ENCODE data around the gene OR6S1.
"Not testable (repeated sequence)": the region's sequence is repeated elsewhere in the genome, so short reads cannot be mapped to it uniquely, and the experiment has no call there.

The OR6S1 gene

DNA sequence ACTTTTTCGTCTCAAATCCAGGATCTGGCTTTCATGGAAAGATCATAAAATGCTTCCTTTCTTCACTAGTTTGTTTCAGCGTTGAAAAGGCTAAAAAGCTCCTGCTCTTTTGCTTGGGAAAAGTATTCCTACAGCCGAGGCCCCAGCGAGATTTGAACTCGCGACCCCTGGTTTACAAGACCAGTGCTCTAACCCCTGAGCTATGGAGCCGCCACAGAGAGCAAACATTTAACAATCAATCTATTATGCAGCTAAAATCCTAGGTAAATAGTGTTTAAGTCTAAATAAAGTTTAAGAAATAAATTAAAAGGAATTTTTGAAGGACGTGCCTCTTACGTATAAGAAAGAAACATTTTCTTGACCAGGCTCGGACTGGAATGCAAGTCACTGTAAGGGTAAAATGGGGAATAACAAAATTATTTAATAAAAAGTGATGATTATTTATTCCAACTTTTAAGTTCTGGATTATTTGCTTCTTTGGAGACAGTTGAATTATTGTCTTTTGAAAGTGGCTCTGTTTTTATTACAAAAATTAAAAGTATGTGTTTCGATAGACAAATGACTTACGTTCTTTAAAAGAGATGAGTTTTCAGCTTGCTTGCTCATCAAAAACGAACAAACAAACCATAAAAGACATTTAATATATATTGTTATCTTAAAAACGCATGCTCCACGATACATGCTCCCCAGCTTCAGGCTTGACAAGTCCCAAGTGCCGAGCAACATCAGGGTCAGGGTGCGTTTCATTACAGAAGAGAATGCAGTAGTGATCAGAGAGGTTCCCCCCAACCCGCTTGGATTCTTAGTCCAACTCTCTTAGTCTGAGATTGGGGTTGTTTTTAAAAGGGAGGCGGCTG lies 10.2 kb downstream of the OR6S1 start:
- DNase-seq (ENCODE audit: low read depth in 2 of 2) = peak in 1 of 2 experiments; percentile 58

- peak in 1 of 2 experiments; percentile 47 for DNase-seq (ENCODE audit: low read depth in 2 of 2)
Measured at GRCh38 chr14:20630340-20631022, 11.0 kb downstream of the OR6S1 start.

DNA sequence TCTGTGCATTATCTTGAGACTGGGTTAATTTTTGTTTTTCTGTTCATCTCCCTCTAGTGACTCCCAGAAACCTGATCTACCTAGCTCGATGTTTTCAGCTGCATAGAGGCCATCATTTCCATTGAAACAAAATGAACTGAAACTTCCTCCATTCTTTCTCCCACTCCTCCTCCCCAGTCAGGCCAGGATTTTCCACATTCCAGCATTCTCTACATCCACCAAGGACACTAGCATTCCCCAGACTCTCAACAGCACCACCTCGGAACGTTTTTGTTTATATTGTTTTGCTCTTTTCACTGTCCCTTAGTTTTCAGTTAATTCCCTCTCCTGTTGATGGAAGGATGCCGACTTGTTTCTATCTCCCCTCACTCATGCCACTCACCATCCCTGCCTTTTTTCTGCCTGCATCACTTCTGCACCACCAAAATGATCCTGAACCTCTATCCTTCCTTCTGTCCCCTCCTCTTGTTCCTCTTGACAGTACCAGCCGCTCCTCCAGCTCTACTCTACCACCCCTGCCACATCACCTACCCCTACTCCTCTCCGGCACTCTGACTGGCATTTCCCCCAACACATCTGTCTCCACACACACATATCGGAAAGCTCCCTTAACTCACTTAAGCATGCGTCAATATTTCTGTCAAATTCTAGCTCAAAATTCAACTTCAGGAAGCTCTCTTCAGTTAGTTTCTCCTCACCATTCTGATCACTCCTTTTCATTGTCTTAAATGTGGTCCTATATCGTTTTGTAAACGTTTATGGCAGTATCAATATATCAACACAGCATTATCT lies 13.2 kb downstream of the OR6S1 start:
- DNase-seq (ENCODE audit: low read depth in 2 of 2) = no peak

DNA sequence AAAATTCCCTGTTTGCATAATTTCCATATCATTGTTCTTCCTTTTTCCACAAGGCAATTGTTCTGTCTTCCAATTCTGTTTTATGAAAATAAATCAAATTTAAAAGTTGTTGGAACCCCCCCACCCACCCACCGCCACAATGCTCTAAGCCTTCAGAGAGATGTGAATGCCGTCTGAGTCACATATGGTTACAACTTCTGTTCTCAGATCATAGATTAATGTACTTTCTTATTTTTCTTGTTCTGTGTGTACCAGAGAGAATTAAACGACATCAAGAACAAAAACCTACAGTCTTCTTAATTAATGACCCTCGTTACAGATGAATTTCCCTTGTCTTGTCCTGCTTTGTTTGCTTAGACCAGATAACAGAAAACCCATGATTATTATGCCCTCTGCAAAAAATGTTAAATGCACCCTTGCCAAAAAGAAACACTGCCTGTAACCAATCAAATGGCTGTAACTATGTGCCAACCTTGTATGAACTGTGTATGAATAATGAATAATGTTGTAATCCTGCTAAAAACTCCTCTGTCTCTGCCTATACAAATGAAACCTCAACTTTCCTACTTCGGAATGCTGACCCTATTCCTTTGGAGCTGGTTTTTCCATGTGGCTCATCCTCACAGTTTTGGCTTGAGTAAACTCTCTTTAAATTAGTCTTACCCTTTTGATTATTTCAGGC lies 14.0 kb downstream of the OR6S1 start:
- DNase-seq (ENCODE audit: low read depth in 2 of 2) = no peak

DNA sequence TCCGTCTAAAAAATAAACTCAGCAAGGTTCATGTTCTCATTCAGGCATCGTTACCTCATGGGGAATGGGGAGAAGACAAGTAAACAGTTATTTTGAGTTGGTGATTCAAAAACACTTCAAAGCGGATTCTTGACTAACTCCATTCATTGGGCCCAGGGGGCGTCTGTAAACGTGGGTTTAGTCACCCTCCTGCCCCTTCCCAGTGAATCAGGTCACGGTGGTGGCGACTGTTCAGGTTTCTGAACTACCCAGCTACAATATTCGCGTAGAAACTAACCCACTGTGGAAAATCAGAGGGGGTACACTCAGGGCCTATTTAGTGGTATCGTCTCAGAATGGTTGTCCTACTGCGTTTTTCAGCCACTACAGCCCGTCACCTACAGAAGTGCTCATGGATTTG lies 15.2 kb downstream of the OR6S1 start:
- no peak for DNase-seq (ENCODE audit: low read depth in 2 of 2)

DNA sequence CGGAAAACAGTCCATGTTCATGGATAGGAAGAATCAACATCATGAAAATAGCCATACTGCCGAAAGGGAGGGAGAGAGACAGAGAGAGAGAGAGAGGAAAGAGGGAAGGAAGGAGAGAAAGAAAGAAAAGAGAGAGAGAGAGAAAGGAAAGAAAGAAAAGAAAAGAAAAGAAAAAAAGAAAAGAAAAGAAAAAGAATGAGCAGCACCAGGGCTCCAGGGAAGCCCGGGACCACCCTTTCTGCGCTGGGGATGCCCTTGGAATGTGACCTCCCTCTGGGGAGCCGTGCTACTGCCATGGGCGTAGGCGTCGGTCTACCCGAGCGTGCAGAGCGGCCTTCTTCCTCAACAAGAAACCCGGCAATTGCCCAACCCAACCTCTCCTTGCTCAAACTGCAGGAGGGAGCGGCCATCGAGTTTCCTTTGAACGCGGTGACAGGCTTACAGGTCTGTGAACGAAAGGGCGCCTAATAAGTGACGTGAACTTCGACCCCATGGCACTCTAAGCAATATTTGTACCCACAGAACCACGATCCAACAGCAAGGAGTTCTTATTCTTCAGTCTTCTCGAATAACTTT lies 16.9 kb downstream of the OR6S1 start:
- DNase-seq (ENCODE audit: low read depth in 2 of 2) = no peak

DNA sequence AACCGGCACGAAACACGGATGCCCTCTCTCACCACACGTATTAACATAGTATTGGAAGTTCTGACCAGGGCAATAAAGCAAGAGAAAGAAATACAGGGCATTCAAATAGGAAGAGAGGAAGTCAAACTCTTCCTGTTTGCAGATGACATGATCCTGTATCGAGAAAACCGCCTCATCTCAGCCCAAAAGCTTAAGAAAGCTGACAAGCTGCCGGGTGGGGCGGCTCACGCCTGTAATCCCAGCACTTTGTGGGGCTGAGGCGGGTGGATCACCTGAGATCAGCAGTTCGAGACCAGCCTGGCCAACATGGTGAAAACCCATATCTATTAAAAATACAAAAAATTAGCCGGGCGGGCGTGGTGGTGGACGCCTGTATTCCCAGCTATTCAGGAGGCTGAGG lies 17.7 kb downstream of the OR6S1 start:
- no peak for DNase-seq (ENCODE audit: low read depth in 2 of 2)

- no peak for DNase-seq (ENCODE audit: low read depth in 2 of 2)
Measured at GRCh38 chr14:20622816-20623291, 18.6 kb downstream of the OR6S1 start.

GRCh38 chr14:20620798-20621478 lies 20.6 kb downstream of the OR6S1 start:
- no peak for DNase-seq (ENCODE audit: low read depth in 2 of 2)

DNA sequence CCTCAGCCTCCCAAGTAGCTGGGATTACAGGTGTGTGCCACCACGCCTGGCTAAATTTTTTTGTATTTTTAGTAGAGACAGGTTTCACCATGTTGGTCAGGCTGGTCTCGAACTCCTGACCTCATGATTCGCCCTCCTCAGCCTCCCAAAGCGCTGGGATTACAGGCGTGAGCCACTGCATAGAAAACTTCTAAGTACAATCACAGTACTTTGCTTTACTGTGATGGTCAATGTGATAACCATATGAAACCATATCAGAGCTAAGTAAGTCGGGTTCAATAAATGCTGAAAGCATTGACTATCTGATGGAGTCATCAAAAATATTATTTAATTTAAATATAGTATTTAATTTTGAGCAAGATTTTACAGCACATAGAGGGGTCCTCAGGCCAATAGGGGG lies 21.8 kb downstream of the OR6S1 start:
- DNase-seq (ENCODE audit: low read depth in 2 of 2) = not testable (repeated sequence)

DNA sequence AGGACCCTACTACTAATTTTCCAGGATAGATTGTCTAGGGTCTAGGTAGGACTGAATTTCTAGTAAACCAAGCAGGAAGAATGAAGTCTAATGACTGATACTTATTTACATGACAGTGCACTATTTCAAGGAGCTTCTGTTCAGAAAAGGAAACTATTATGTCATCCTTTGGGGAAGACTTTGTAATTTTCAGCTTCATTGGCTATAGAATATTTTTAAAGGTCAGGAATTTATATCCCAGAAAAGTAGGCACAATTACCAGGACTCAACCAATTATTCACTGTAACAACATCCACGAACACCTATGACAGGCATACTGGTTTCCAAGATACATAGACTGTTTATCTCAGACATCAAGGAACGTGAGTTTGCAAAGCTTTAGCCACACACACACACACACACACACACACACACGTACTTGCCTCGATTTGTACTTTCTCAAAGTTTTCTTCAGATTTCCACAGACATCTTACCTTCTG lies 23.2 kb downstream of the OR6S1 start:
- DNase-seq (ENCODE audit: low read depth in 2 of 2) = no peak

- DNase-seq (ENCODE audit: low read depth in 2 of 2) = no peak
Measured at GRCh38 chr14:20617138-20618003, 24.1 kb downstream of the OR6S1 start.

DNA sequence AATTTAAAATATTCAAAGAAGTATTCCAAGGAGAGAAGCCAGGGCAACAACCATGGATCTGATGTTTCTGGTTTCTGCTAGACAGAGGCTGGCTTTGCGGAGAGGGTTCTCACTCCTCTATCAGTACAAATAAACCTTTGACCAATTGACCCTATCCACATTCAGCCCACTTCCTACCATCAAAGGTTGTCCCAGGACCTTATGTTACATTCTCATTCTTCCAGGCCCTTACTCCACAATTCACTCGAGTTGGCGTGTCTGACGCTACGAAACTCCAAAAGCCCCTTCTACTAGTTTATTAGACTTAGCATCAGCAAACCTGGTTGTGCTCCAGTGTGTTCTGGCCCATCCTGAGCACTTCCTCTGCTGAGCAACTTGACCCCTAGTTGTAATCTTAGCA lies 25.5 kb downstream of the OR6S1 start:
- DNase-seq (ENCODE audit: low read depth in 2 of 2) = no peak

DNA sequence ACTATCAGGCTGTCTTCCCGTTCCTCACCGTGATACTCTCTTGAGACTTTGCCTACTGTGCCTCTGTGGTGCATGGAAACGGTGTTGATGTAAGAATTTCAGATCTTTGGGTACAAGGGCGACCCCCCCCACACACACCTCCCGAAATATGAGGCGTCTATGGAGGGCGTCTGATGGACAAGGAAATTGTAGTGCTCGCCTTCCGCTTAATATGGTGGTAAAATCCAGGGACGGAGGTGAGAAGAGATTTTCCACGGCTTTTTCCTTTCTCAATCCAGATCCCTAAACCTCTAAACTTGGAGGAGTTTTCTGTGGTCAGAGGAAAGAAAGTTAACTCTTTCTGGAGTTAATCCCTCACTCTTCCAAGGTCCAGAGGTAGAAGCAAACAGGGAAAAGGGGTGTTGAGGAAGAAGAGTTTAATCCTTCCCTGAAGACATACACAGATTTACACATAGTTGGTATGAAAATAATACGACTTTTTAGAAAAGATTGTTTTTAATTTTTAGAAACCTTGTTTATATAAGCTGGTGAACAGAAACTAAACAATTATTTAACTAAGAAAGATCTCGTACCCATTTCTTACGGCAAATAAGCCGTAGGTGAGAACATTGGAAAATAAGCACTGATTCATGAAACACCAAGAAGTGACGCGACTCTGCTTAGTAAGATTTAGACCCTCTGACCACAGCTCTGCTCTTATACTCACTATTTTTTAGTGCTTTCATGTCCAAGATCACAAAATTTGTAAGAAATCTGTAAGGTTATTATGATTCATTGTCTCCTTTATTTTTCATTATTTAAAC lies 27.3 kb downstream of the OR6S1 start:
- DNase-seq (ENCODE audit: low read depth in 2 of 2) = no peak

DNA sequence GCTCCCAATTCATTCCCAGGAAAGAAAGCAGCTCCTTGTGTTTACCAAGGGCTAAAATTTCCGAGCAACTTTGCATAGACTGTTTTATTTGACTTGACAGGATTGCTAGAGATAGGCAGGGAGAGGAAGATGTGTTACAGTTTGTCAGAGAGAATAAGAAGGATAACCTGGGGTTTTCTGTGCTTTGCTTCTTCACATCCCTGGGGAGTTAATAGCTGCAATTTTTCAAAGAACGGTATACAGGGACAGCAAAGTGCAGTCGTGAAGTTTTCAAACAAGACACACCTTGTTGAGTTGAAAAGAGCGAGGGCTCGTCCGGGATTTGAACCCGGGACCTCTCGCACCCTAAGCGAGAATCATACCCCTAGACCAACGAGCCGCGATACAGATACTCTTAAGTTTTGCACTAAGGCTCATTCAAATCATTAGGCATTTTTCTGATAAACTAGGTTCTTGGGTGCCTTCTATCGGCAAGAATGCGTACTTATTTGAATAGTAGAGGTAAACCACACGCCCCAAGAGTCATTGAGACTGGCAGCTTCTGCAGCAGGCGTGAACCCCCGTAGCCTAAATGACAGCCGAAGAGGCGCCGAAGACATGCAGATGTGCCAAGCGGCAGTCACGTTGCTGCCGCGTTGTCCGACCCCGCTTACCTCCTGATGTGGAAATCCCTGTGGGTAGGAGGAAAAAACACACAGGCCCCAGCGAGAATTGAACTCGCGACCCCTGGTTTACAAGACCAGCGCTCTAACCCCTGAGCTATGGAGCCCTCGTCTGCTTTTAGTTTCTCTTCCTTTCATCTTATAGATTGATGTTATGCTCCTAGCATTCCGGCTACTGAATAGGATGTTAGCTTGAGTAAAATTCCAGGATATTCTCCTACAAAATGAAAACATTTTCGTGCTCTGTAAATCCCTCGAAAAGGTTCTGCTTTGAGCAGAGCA lies 28.1 kb downstream of the OR6S1 start:
- peak; percentile 81 to 82 for DNase-seq (ENCODE audit: low read depth in 2 of 2)

- DNase-seq (ENCODE audit: low read depth in 2 of 2) = no peak
Measured at GRCh38 chr14:20612403-20612802, 29.1 kb downstream of the OR6S1 start.

GRCh38 chr14:20611277-20611676 lies 30.2 kb downstream of the OR6S1 start:
- DNase-seq (ENCODE audit: low read depth in 2 of 2) = no peak
